Measurements from ENCODE around the gene DGLUCY. TPM values are rescaled to one million over a fixed set of nuclear protein-coding genes. Genes with fewer than 3 reads are reported as not detected.
"Not testable (repeated sequence)": the region's sequence is repeated elsewhere in the genome, so short reads cannot be mapped to it uniquely, and the experiment has no call there.

DGLUCY gene
- polyA plus RNA-seq, 4 donors = 27.8 to 82.5 (median 74.9) TPM

- not testable (repeated sequence) for DNase-seq (ENCODE audit: low read depth in 4 of 4, low spot score in 3 of 4)
Measured at GRCh38 chr14:91200802-91201201, 86.9 kb downstream of the DGLUCY start.

GRCh38 chr14:91202234-91202974 is 88.5 kb downstream of the DGLUCY start:
- no peak for DNase-seq (ENCODE audit: low read depth in 4 of 4, low spot score in 3 of 4)

GRCh38 chr14:91204657-91205056 is 90.8 kb downstream of the DGLUCY start:
- no peak for DNase-seq (ENCODE audit: low read depth in 4 of 4, low spot score in 3 of 4)

- DNase-seq (ENCODE audit: low read depth in 4 of 4, low spot score in 3 of 4) = no peak
Measured at GRCh38 chr14:91205459-91205858, 91.6 kb downstream of the DGLUCY start.

GRCh38 chr14:91207008-91207407 is 93.1 kb downstream of the DGLUCY start:
- DNase-seq (ENCODE audit: low read depth in 4 of 4, low spot score in 3 of 4) = no peak

GRCh38 chr14:91211017-91211416 is 97.1 kb downstream of the DGLUCY start:
- DNase-seq (ENCODE audit: low read depth in 4 of 4, low spot score in 3 of 4) = no peak

- DNase-seq (ENCODE audit: low read depth in 4 of 4, low spot score in 3 of 4) = no peak
Measured at GRCh38 chr14:91214306-91214705, 100.4 kb downstream of the DGLUCY start.

- DNase-seq (ENCODE audit: low read depth in 4 of 4, low spot score in 3 of 4) = no peak
Measured at GRCh38 chr14:91215381-91215780, 101.5 kb downstream of the DGLUCY start.

- no peak for DNase-seq (ENCODE audit: low read depth in 4 of 4, low spot score in 3 of 4)
Measured at GRCh38 chr14:91216731-91217226, 102.9 kb downstream of the DGLUCY start.

GRCh38 chr14:91218014-91218413 is 104.1 kb downstream of the DGLUCY start:
- DNase-seq (ENCODE audit: low read depth in 4 of 4, low spot score in 3 of 4) = no peak

GRCh38 chr14:91219517-91220389 is 105.9 kb downstream of the DGLUCY start:
- DNase-seq (ENCODE audit: low read depth in 4 of 4, low spot score in 3 of 4) = no peak

- no peak for DNase-seq (ENCODE audit: low read depth in 4 of 4, low spot score in 3 of 4)
Measured at GRCh38 chr14:91220581-91221000, 106.7 kb downstream of the DGLUCY start.

GRCh38 chr14:91221270-91221669 is 107.4 kb downstream of the DGLUCY start:
- no peak for DNase-seq (ENCODE audit: low read depth in 4 of 4, low spot score in 3 of 4)

- no peak for DNase-seq (ENCODE audit: low read depth in 4 of 4, low spot score in 3 of 4)
Measured at GRCh38 chr14:91223028-91223783, 109.3 kb downstream of the DGLUCY start.

GRCh38 chr14:91225025-91225424 is 111.2 kb downstream of the DGLUCY start:
- DNase-seq (ENCODE audit: low read depth in 4 of 4, low spot score in 3 of 4) = no peak

- DNase-seq (ENCODE audit: low read depth in 4 of 4, low spot score in 3 of 4) = not testable (repeated sequence)
Measured at GRCh38 chr14:91226360-91226759, 112.5 kb downstream of the DGLUCY start.

GRCh38 chr14:91227183-91227628 is 113.3 kb downstream of the DGLUCY start:
- no peak for DNase-seq (ENCODE audit: low read depth in 4 of 4, low spot score in 3 of 4)

- no peak for DNase-seq (ENCODE audit: low read depth in 4 of 4, low spot score in 3 of 4)
Measured at GRCh38 chr14:91228112-91229004, 114.5 kb downstream of the DGLUCY start.

- DNase-seq (ENCODE audit: low read depth in 4 of 4, low spot score in 3 of 4) = no peak
Measured at GRCh38 chr14:91229005-91229382, 115.1 kb downstream of the DGLUCY start.

GRCh38 chr14:91229743-91230200 is 115.9 kb downstream of the DGLUCY start:
- no peak for DNase-seq (ENCODE audit: low read depth in 4 of 4, low spot score in 3 of 4)
